B cell (primary cell): Measurements from ENCODE around the gene ZCCHC12.

Experiments
- CTCF ChIP-seq: fragments of 200-600 bp; IDR thresholded peaks from one replicate; pipeline ENCODE4 v1.8.0; 2022; ENCODE audit warnings: antibody characterized with exemption, mild to moderate bottlenecking
- EZH2 ChIP-seq: IDR thresholded peaks from 2 replicates; pipeline ENCODE4 v1.6.1; 2012; ENCODE audit warnings: borderline replicate concordance, low read depth, mild to moderate bottlenecking, moderate library complexity, low read length; ENCODE audit not compliant: insufficient read depth, poor library complexity, severe bottlenecking

DNA sequence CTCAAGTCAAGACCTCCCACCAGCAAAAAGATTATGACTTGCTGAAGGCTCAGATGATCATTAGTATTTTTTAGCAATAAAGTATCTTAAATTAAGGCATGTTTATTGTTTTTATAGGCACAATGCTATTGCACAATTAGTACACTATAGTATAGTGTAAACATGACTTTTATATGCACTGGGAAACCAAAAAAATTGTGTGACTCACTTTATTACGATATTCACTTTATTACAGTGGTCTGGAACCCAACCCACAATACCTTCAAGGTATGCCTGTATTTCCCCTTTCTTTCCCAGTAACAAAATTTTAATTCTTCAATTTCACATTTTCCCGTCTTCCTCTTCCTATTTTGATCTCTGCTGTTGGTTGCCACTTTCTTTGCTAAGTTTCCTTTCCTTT is 37.7 kb downstream of the ZCCHC12 start:
- TF ChIP-seq CTCF = no peak
- no peak for TF ChIP-seq EZH2
